GM18907 (cell line): ENCODE results near the gene NDUFB3.
"Not testable (repeated sequence)": the region's sequence is repeated elsewhere in the genome, so short reads cannot be mapped to it uniquely, and the experiment has no call there.

Experiments used
- ATAC-seq: cut with Tn5 transposase; IDR thresholded peaks from one replicate; pipeline ENCODE4 v1.9.1; 2021; ENCODE audit warnings: mild to moderate bottlenecking, moderate library complexity; ENCODE audit not compliant: unreplicated experiment

The NDUFB3 gene

GRCh38 chr2:201090574-201090973 lies 18.8 kb downstream of the NDUFB3 start:
- no peak for ATAC-seq

GRCh38 chr2:201093573-201093972 lies 21.8 kb downstream of the NDUFB3 start:
- ATAC-seq: no peak

GRCh38 chr2:201100497-201100896 lies 28.7 kb downstream of the NDUFB3 start:
- no peak for ATAC-seq

GRCh38 chr2:201105759-201106158 lies 34.0 kb downstream of the NDUFB3 start:
- no peak for ATAC-seq

GRCh38 chr2:201107624-201108023 lies 35.8 kb downstream of the NDUFB3 start:
- no peak for ATAC-seq

- no peak for ATAC-seq
Observed at GRCh38 chr2:201108341-201108740, 36.5 kb downstream of the NDUFB3 start.

- no peak for ATAC-seq
Observed at GRCh38 chr2:201109186-201109585, 37.4 kb downstream of the NDUFB3 start.

- no peak for ATAC-seq
Observed at GRCh38 chr2:201110615-201111014, 38.8 kb downstream of the NDUFB3 start.

GRCh38 chr2:201111096-201111495 lies 39.3 kb downstream of the NDUFB3 start:
- ATAC-seq: no peak

- ATAC-seq: no peak
Observed at GRCh38 chr2:201114350-201114749, 42.5 kb downstream of the NDUFB3 start.

GRCh38 chr2:201114846-201115245 lies 43.0 kb downstream of the NDUFB3 start:
- ATAC-seq: no peak

- ATAC-seq: peak; percentile 51
Observed at GRCh38 chr2:201116115-201116958, 44.5 kb downstream of the NDUFB3 start, which contains the start of gene CFLAR. CFLAR (plus strand) TSS chr2:201116164; CDS start chr2:201129866, 13,702 bp downstream.

- peak; percentile 25 for ATAC-seq
Observed at GRCh38 chr2:201116959-201117734, 45.3 kb downstream of the NDUFB3 start.

GRCh38 chr2:201117735-201118094 lies 45.9 kb downstream of the NDUFB3 start:
- not testable (repeated sequence) for ATAC-seq

GRCh38 chr2:201118121-201118960 lies 46.5 kb downstream of the NDUFB3 start:
- peak; percentile 47 for ATAC-seq

- no peak for ATAC-seq
Observed at GRCh38 chr2:201118961-201119854, 47.4 kb downstream of the NDUFB3 start.

GRCh38 chr2:201122276-201122675 lies 50.5 kb downstream of the NDUFB3 start:
- no peak for ATAC-seq

GRCh38 chr2:201126308-201127151 lies 54.7 kb downstream of the NDUFB3 start:
- peak; percentile 17 for ATAC-seq

- ATAC-seq: no peak
Observed at GRCh38 chr2:201127152-201127511, 55.3 kb downstream of the NDUFB3 start.
